GM12872 (cell line): Measurements from ENCODE around the gene MGARP.

ENCODE experiments used
- TF ChIP-seq, protein P1 (sequence below): IDR thresholded peaks from 3 replicates; pipeline ENCODE4 v1.5.1; 2011; ENCODE audit warnings: low read depth, mild to moderate bottlenecking, low read length, moderate library complexity; ENCODE audit not compliant: insufficient read depth

The MGARP gene

DNA sequence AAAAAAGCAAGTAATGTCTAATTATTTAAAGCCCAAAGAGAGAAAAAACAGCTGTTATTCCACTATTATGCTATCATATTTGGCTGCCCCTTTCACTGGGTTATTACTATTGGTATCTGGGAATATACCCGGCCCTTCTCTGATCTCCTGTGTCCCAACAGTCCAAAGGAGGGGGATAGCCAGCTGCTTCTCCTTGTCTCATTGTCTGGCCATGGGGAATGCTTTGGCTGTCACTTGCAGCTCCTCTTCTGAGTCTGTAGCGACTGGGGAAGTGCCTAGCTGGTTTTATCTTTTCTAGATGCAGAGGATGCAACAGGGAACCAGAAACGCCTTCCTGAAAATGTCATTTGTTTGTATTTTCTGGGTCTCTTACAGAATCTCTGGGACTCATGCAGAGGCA lies 33.9 kb downstream of the MGARP start:
- TF ChIP-seq, protein P1, sequence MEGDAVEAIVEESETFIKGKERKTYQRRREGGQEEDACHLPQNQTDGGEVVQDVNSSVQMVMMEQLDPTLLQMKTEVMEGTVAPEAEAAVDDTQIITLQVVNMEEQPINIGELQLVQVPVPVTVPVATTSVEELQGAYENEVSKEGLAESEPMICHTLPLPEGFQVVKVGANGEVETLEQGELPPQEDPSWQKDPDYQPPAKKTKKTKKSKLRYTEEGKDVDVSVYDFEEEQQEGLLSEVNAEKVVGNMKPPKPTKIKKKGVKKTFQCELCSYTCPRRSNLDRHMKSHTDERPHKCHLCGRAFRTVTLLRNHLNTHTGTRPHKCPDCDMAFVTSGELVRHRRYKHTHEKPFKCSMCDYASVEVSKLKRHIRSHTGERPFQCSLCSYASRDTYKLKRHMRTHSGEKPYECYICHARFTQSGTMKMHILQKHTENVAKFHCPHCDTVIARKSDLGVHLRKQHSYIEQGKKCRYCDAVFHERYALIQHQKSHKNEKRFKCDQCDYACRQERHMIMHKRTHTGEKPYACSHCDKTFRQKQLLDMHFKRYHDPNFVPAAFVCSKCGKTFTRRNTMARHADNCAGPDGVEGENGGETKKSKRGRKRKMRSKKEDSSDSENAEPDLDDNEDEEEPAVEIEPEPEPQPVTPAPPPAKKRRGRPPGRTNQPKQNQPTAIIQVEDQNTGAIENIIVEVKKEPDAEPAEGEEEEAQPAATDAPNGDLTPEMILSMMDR, result no peak

DNA sequence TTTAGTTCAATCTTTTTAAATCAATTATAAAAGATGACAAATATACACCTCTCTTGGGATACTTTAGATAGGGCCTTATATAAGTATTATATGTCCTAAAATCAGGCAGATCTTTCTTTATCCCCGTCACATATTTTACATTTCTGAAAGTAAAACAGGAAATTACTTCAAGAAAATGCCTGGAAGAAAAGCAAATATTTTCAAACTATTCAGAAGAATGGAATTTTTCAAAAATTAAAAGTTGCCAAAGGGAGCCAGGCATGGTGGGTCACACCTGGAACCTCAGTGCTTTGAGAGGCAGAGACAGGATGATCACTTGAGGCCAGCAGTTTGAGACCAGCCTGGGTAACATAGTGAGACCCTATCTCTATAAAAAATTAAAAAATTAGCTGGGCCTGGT lies 34.4 kb downstream of the MGARP start:
- TF ChIP-seq, protein P1, result no peak

DNA sequence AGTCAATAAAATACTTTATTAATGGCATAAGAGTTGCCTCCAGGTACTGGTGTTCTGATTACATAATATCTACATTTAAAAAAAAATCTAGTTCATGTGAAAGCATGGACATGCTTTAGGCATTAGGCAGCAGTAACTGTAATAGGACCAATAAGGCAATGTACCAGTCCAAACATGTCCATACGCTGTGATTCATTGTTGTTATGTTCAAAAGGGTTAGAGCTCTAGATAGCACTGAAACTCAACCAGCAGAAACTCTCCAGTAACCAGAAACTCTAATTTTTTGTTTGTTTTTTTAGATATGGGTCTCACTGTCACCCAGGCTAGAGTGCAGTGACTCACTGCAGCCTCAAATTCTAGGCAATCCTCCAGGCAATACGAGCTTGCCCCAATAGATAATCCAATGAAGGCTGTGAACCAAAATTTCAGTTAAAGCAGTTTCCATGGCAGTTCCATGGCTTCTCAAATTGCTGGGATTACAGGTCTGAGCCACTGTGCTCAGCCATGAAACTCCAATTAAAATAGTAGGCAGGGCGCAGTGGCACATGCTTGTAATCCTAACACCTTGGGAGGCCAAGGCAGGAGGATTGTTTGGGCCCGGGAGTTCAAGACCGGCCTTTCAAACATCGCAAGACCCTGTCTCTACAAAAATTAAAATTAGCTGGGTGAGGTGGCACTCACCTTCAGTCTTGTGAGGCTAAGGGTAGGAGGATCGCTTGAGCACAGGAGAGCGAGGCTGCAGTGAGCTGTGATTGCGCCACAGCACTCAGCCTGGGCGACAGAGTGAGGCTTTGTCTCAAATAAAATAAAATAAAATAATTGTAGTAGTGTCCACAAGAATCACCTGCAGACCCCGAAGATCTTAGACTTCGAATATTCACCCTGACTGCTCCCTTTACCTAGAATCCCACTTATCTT lies 36.3 kb downstream of the MGARP start:
- TF ChIP-seq, protein P1, result no peak

DNA sequence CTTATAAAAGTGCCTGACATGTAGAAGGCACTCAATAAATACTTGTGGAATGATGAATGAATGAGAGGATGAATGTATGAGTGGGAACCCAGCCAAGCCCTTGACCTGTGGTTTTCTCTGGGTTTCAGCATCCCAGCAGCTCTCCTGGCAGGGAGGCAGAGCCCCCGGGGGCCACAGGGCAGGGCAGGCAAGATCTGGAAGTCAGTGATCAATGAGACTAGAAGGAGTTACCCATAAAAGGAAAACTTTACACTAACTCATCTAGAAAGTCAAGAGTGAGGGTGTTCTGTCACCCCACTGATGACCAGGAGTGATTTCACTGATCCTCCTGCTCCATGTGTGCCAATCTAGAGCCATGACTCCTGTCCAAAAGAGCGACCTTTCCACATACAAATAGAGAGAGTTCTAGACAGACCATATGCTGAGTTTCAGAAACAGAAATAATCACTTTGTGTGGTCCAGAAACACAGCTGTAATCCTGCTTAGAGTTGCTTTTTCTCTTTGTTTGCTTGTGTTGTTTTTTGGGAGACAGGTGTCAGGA lies 37.4 kb downstream of the MGARP start:
- TF ChIP-seq, protein P1, result no peak

DNA sequence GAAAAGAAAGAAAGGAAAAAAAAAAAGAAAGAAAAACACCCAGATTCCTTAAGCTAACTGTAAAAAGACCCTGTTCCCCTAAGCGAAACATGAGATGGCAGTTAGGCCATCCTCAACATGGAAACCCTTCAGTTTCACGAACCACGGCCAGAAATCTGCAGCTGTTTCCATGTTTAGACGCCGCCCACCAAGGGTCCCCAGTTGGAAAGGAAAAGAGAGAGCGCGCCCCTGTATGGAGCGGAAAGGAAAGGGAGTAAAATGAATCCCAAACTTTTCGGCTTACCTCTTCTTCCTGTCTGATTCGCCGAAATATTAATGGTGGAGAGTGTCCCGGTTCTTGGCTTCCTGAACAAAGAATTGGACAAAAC lies 38.3 kb downstream of the MGARP start:
- TF ChIP-seq, protein P1, result no peak

DNA sequence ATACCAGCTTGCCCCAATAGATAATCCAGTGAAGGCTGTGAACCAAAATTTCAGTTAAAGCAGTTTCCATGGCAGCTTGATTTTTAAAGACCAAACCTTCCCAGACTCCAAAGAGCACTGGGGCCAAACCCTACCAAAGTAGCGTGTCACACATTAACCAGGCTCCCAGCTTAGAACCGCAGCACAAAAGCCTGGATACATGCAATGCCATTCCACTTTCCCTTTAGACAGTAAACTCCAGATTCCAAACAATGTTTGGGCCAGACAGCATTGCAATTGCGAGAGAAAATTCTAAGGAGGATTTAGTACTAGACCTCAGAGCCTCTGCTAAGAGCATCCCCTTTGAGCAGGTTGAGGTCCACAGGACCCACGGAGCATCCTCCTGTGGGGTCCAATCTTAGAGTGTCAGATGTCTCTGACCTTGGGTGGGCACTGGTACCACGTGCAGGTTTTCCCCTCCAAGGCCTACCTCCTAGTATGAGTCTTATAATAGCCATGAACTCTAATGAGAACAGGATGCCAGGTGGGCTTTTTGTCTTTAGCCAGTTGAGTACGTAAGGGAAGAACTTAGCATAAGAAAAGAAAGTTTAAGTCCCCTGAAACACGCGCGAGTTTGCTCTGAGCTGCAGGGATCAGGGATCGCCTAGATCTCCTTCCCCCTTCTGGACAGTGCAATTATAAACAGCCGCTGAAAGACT lies 38.8 kb downstream of the MGARP start:
- TF ChIP-seq, protein P1, result no peak

DNA sequence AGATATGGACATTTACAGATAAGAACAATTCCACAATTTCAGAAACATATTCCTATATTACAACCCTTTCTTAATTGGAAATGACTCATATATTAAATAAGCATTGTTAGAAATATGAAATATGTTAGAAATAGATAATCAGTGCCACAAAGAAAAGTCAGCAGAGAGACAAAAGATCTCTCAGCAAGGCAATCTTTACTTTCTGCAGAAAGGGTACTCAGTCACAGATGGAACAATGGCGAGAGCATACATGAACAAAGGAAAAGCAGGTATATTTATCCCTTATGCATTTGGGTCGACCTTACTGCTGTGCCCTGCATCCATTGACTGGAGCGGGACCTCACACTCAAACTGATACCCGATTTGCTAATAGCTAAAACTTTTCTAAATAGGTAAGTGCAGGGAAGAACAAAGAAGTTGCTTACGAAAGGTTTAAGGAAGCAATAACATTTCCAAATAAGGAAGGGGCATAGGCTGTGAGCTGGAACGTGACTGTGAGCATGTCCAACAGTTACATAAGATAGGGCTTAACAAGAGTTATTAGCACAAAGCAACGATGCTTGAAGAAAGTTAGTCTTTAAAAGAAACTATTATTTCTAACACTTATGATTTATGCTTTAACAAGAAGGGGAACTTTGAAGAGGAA lies 40.8 kb downstream of the MGARP start:
- TF ChIP-seq, protein P1, result no peak
